Sigmoid colon (tissue), 7 donors: Measurements from ENCODE around the gene UMODL1. TPM values are rescaled to one million over a fixed set of nuclear protein-coding genes. Genes with fewer than 3 reads are reported as not detected.

ENCODE experiments used
- DNase-seq: peaks from one replicate; pipeline ENCODE4 v3.0.0-alpha.2; 2019
- H3K27ac ChIP-seq, 4 donors: fragments of 200-600 bp; sonication (generic); one replicate each; pipeline ENCODE4 v1.5.1; 2016 to 2019; ENCODE audit warnings: mild to moderate bottlenecking in 1 of 4
- H3K27me3 ChIP-seq, 3 donors: fragments of 200-600 bp; sonication (generic); one replicate each; pipeline ENCODE4 v1.5.1; 2019; ENCODE audit warnings: mild to moderate bottlenecking in 1 of 3
- H3K36me3 ChIP-seq, 4 donors: fragments of 200-600 bp; sonication (generic); one replicate each; pipeline ENCODE4 v1.5.1; 2016 to 2019
- H3K4me1 ChIP-seq, 4 donors: fragments of 200-600 bp; sonication (generic); one replicate each; pipeline ENCODE4 v1.5.1; 2017 to 2019
- H3K4me3 ChIP-seq, 4 donors: fragments of 200-600 bp; sonication (generic); one replicate each; pipeline ENCODE4 v1.5.1; 2017 to 2019; ENCODE audit warnings: mild to moderate bottlenecking in 2 of 4, moderate library complexity in 1 of 4
- H3K9me3 ChIP-seq, 4 donors: fragments of 200-600 bp in 3 of 4; sonication (generic) in 3 of 4; one replicate each; pipeline versions ENCODE4 v1.5.1 to v1.6.1; 2013 to 2019
- EP300 ChIP-seq, 4 donors: sonication (generic); formaldehyde crosslinking; IDR thresholded peaks; one replicate each; pipeline ENCODE4 v1.6.1; 2017; ENCODE audit warnings: antibody characterized with exemption in 4 of 4
- POLR2A ChIP-seq, 2 donors: fragments of 450-650 bp; IDR thresholded peaks; one replicate each; pipeline ENCODE4 v1.6.1; 2016; ENCODE audit warnings: antibody characterized with exemption in 2 of 2, mild to moderate bottlenecking in 2 of 2, moderate library complexity in 2 of 2
- POLR2AphosphoS5 ChIP-seq, 4 donors: sonication (generic); formaldehyde crosslinking; IDR thresholded peaks; one replicate each; pipeline ENCODE4 v1.6.1; 2017; ENCODE audit warnings: antibody characterized with exemption in 4 of 4
- WGBS, 2 donors: extraction: QIAGEN DNeasy Blood & Tissue Kit; methylation state at CpG; one replicate each; pipeline ENCODE4 v1.1.7; 2013; 5-methylcytosine and 5-hydroxymethylcytosine counted together
- intact Hi-C: fragments of 100-400 bp; cut with DNase I; formaldehyde crosslinking; loops from one replicate; pipeline ENCODE4 v1.15.1; 2023
- polyA plus RNA-seq, 3 donors: library from polyadenylated mRNA; stranded (reverse); fragments of 200-250 nt; gene quantifications; one replicate each; pipeline ENCODE4 v1.2.3, GENCODE V29; 2013
- total RNA-seq, 4 donors: library from RNA; depleted of rRNA; stranded (reverse); fragments of >200 nt; gene quantifications; one replicate each; pipeline ENCODE4 v1.1.0, GENCODE V29; 2016
- TF ChIP-seq, protein P1 (sequence below), 4 experiments: fragments of 450-650 bp in 3 of 4; fragments of 200-600 bp in 1 of 4; IDR thresholded peaks; one replicate each; pipeline ENCODE4 v1.5.1; 2016 to 2019; ENCODE audit warnings: antibody characterized with exemption in 4 of 4, mild to moderate bottlenecking in 3 of 4, moderate library complexity in 2 of 4
- donor health status: healthy with polysubstance abuse.
- donor health status: Bipolar disorder and iron deficiency.
- donor health status: healthy.

UMODL1 gene
- total and polyA plus RNA-seq, 7 donors: 0.13 to 0.23 TPM; not detected in 5

DNA sequence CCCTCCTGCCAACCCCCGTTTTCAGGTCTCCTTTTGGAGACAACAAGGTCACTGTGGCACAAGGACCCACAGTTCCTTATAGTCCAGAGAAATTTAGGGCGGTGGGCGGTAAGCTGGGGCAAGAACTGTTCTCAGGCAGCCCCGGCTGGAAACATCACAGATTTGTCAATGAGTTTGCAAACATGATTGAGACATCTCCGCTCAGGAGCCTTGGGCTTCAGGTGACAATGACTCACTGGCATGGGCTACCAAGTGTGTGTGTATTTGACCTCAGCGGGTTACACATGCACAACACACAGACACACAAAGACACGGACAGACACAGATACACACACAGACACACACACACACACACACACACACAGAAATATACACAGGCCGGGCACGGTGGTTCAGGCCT, 89.6 kb downstream of the UMODL1 start:
- intact Hi-C loops: no loop called here
- no peak overlapping the region for H3K4me3 ChIP-seq
- peaks cover 0 to 10% (median 0%) of the 10 kb centered on the region in 3 donors for H3K27me3 ChIP-seq
- WGBS, 2 donors: 94% methylated on average over 9 of the region's 9 CpGs
- no peaks in the 10 kb centered on the region for H3K36me3 ChIP-seq
- no peaks in the 10 kb centered on the region for H3K9me3 ChIP-seq
- DNase-seq: peak; percentile 19
- TF ChIP-seq POLR2A (IDR thresholded peaks at IDR 0.05): no peak
- TF ChIP-seq, protein P1, sequence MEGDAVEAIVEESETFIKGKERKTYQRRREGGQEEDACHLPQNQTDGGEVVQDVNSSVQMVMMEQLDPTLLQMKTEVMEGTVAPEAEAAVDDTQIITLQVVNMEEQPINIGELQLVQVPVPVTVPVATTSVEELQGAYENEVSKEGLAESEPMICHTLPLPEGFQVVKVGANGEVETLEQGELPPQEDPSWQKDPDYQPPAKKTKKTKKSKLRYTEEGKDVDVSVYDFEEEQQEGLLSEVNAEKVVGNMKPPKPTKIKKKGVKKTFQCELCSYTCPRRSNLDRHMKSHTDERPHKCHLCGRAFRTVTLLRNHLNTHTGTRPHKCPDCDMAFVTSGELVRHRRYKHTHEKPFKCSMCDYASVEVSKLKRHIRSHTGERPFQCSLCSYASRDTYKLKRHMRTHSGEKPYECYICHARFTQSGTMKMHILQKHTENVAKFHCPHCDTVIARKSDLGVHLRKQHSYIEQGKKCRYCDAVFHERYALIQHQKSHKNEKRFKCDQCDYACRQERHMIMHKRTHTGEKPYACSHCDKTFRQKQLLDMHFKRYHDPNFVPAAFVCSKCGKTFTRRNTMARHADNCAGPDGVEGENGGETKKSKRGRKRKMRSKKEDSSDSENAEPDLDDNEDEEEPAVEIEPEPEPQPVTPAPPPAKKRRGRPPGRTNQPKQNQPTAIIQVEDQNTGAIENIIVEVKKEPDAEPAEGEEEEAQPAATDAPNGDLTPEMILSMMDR (IDR thresholded peaks at IDR 0.05): no peak
- TF ChIP-seq POLR2AphosphoS5 (IDR thresholded peaks at IDR 0.05): no peak
- TF ChIP-seq EP300 (IDR thresholded peaks at IDR 0.05): no peak
- no peak overlapping the region for H3K27ac ChIP-seq
- H3K4me1 ChIP-seq: peaks cover 0 to 6% (median 3%) of the 10 kb centered on the region in 4 donors

DNA sequence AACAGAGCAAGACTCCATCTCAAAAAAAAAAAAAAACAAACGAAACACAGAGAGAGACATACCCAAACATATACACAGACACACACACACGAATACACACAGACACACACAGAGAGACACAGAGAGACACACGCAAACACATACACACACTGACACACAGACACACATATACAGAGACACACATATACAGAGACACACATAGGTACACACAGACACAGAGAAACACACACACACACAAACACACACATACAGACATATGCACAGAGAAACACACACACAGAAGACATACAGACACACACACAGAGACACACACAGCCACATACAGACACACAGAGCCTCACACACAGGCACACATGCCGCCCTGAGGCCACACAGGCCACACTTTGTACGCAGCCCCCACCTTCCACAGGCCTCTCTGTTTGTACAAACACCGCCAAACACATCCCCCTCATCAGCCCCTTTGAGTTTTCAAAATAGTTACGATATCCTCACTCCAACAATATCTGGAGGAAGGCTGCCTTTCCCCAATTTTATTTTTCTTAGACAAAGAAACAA, 90.4 kb downstream of the UMODL1 start:
- WGBS, 2 donors: 80 to 87% methylated on average over 7 of the region's 7 CpGs
- no peak for DNase-seq
- Histone ChIP-seq H3K4me3 (no peak overlapping the region), H3K27me3 (peaks cover 0 to 10% (median 0%) of the 10 kb centered on the region in 3 donors), H3K4me1 (peaks cover 0 to 6% (median 3%) of the 10 kb centered on the region in 4 donors), H3K27ac (no peak overlapping the region), H3K36me3 (no peaks in the 10 kb centered on the region), H3K9me3 (no peaks in the 10 kb centered on the region)
- intact Hi-C loops: no loop called here
- TF ChIP-seq POLR2A (IDR thresholded peaks at IDR 0.05) (no peak), POLR2AphosphoS5 (IDR thresholded peaks at IDR 0.05) (no peak), EP300 (IDR thresholded peaks at IDR 0.05) (no peak)
- TF ChIP-seq, protein P1 (IDR thresholded peaks at IDR 0.05): no peak

DNA sequence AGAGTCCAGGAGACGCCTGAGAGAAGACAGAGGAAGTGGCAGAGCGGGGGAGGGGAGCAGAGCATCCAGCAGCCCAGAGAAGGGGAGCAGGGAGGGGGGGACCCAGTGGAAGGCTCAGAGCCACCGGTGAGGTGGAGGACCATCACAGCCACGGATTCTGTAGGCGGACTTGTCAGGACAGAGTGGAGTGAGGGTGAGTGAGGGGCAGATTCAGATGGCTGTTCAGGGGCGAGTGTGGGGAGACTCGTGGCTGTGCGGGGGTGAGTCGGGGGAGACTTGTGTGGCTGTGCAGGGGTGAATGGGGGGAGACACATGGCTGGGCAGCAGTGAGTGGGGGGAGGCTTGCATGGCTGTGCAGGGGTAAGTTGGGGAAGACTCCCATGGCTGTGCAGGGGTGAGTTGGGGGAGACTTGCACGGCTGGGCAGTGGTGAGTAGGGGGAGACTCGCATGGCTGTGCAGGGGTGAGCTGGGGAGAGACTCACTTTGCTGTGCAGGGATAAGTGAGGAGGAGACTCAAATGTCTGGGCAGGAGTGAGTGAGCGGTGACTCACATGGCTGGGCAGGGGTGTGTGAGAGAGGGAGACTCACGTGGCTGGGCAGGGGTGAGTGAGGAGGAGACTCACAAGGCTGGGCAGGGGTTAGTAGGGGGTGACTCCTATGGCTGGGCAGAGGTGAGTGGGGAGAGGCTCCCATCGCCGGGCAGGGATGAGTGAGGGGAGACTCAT, 91.0 kb downstream of the UMODL1 start:
- no peak for DNase-seq
- H3K4me1 ChIP-seq: peaks cover 0 to 2% (median 0%) of the 10 kb centered on the region in 4 donors
- peaks cover 0 to 10% (median 0%) of the 10 kb centered on the region in 3 donors for H3K27me3 ChIP-seq
- no peak overlapping the region for H3K4me3 ChIP-seq
- TF ChIP-seq, protein P1 (IDR thresholded peaks at IDR 0.05): no peak
- TF ChIP-seq POLR2A (IDR thresholded peaks at IDR 0.05) (no peak), POLR2AphosphoS5 (IDR thresholded peaks at IDR 0.05) (no peak), EP300 (IDR thresholded peaks at IDR 0.05) (no peak)
- WGBS, 2 donors: 65 to 66% methylated on average over 15 of the region's 15 CpGs
- no peak overlapping the region for H3K27ac ChIP-seq
- H3K9me3 ChIP-seq: no peaks in the 10 kb centered on the region
- intact Hi-C loops: no loop called here
- H3K36me3 ChIP-seq: no peaks in the 10 kb centered on the region

DNA sequence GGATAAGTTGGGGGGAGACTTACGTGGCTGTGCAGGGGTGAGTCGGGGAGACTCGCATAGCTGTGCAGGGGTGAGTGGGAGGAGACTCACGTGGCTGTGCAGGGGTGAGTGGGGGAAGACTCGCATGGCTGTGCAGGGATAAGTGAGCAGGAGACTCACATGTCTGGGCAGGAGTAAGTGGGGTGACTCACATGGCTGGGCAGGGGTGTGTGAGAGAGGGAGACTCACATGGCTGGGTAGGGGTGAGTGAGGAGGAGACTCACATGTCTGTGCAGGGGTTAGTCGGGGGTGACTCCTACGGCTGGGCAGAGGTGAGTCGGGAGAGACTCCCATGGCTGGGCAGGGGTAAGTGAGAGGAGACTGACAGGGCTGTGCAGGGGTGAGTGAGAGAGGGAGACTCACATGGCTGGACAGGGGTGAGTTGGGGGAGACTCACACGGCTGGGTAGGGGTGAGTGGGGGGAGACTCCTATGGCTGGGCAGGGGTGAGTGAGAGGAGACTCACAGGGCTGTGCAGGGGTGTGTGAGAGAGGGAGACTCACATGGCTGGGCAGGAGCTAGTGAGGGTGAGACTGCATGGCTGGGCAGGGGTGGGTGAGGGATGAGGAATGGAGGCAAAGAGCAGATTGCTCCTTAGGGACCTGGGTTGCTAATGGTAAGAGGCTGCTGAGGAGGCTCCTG, 91.9 kb downstream of the UMODL1 start:
- TF ChIP-seq EP300 (IDR thresholded peaks at IDR 0.05): no peak
- no peaks in the 10 kb centered on the region for H3K4me1 ChIP-seq
- 68 to 75% methylated on average over 9 of the region's 9 CpGs for WGBS, 2 donors
- intact Hi-C loops: no loop called here
- no peaks in the 10 kb centered on the region for H3K9me3 ChIP-seq
- peaks cover 0 to 10% (median 0%) of the 10 kb centered on the region in 3 donors for H3K27me3 ChIP-seq
- no peak for DNase-seq
- H3K4me3 ChIP-seq: no peak overlapping the region
- no peak overlapping the region for H3K27ac ChIP-seq
- no peaks in the 10 kb centered on the region for H3K36me3 ChIP-seq

DNA sequence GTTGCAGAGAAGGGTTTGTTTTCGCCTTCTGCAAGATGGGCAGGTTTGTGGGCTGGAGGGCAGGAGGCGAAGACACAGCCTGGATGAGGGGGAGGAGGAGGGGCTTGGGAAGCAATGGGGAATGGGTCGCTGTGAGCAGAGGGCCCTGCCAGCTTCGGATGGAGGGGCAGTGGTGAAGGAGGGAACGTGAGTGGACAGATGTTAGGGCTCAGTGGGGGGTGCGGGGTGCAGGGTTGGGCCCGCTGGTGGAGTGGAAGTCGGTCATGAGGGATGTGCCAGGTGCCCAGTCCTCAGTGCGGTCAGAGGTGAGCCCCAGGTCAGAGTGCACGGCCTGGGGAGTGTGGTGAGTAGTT, 92.4 kb downstream of the UMODL1 start:
- intact Hi-C loops: no loop called here
- TF ChIP-seq, protein P1 (IDR thresholded peaks at IDR 0.05): no peak
- TF ChIP-seq POLR2AphosphoS5 (IDR thresholded peaks at IDR 0.05) (no peak), EP300 (IDR thresholded peaks at IDR 0.05) (no peak), POLR2A (IDR thresholded peaks at IDR 0.05) (no peak)
- no peaks in the 10 kb centered on the region for H3K4me1 ChIP-seq
- H3K36me3 ChIP-seq: no peaks in the 10 kb centered on the region
- H3K27me3 ChIP-seq: peaks cover 0 to 10% (median 0%) of the 10 kb centered on the region in 3 donors
- no peaks in the 10 kb centered on the region for H3K9me3 ChIP-seq
- no peak overlapping the region for H3K27ac ChIP-seq
- WGBS, 2 donors: 94 to 95% methylated on average over 10 of the region's 10 CpGs
- DNase-seq: no peak
- no peak overlapping the region for H3K4me3 ChIP-seq
